NCI-H2107 (cell line): ENCODE data around the gene ARCN1.

Experiments used
- DNase-seq: peaks from one replicate; lab custom pipeline; 2025; lab: John Stamatoyannopoulos, UW

The ARCN1 gene

GRCh38 chr11:118639899-118640298 lies 67.7 kb downstream of the ARCN1 start:
- DNase-seq, result no peak

- no peak for DNase-seq
Observed at GRCh38 chr11:118640332-118641154, 68.3 kb downstream of the ARCN1 start.

- DNase-seq, result peak; percentile 74
Observed at GRCh38 chr11:118641397-118642019, 69.3 kb downstream of the ARCN1 start.

- no peak for DNase-seq
Observed at GRCh38 chr11:118643142-118643994, 71.2 kb downstream of the ARCN1 start.

- no peak for DNase-seq
Observed at GRCh38 chr11:118643995-118644345, 71.8 kb downstream of the ARCN1 start.

- no peak for DNase-seq
Observed at GRCh38 chr11:118644496-118644895, 72.3 kb downstream of the ARCN1 start.

- no peak for DNase-seq
Observed at GRCh38 chr11:118645066-118645715, 73.0 kb downstream of the ARCN1 start.

- no peak for DNase-seq
Observed at GRCh38 chr11:118646393-118646792, 74.2 kb downstream of the ARCN1 start.

- DNase-seq, result no peak
Observed at GRCh38 chr11:118648291-118648690, 76.1 kb downstream of the ARCN1 start.

- DNase-seq, result no peak
Observed at GRCh38 chr11:118649941-118650340, 77.7 kb downstream of the ARCN1 start.

- DNase-seq, result no peak
Observed at GRCh38 chr11:118650366-118650765, 78.2 kb downstream of the ARCN1 start.

GRCh38 chr11:118651820-118652219 lies 79.6 kb downstream of the ARCN1 start:
- DNase-seq, result no peak
